Neural progenitor cell (in vitro differentiated cells): ENCODE data around the gene NUAK2. TPM values are rescaled to one million over a fixed set of nuclear protein-coding genes. Genes with fewer than 3 reads are reported as not detected.

ENCODE experiments used
- DNase-seq: peaks from one replicate; pipeline ENCODE4 v3.0.0-alpha.2; 2016; ENCODE audit warnings: low spot score
- H2AFZ ChIP-seq: fragments of 200-600 bp; sonication (generic); replicated peaks from 2 replicates; pipeline ENCODE4 v1.6.1; 2016; ENCODE audit warnings: antibody characterized with exemption
- H3F3A ChIP-seq: fragments of 200-600 bp; sonication (generic); 2 replicates; pipeline ENCODE4 v1.6.1; 2016; ENCODE audit warnings: antibody characterized with exemption, low read depth
- H3K27ac ChIP-seq: fragments of 200-600 bp; sonication (generic); 2 replicates; pipeline ENCODE4 v1.5.1; 2016; ENCODE audit warnings: mild to moderate bottlenecking
- H3K27me3 ChIP-seq: fragments of 200-600 bp; sonication (generic); 2 replicates; pipeline ENCODE4 v1.6.1; 2016; ENCODE audit warnings: mild to moderate bottlenecking, moderate library complexity
- H3K36me3 ChIP-seq: fragments of 200-600 bp; sonication (generic); 2 replicates; pipeline ENCODE4 v1.5.1; 2016
- H3K4me1 ChIP-seq: fragments of 200-600 bp; sonication (generic); 2 replicates; pipeline ENCODE4 v1.6.1; 2016; ENCODE audit warnings: mixed run types
- H3K4me2 ChIP-seq: fragments of 200-600 bp; sonication (generic); 2 replicates; pipeline ENCODE4 v1.6.1; 2016
- H3K4me3 ChIP-seq: fragments of 200-600 bp; sonication (generic); 2 replicates; pipeline ENCODE4 v1.5.1; 2016
- H3K79me2 ChIP-seq: fragments of 200-600 bp; sonication (generic); 2 replicates; pipeline ENCODE4 v1.6.1; 2016; ENCODE audit warnings: low read depth
- H3K9ac ChIP-seq: fragments of 200-600 bp; sonication (generic); 2 replicates; pipeline ENCODE4 v1.6.1; 2016
- H3K9me3 ChIP-seq: fragments of 200-600 bp; sonication (generic); 2 replicates; pipeline ENCODE4 v1.5.1; 2016; ENCODE audit warnings: low read depth
- H4K20me1 ChIP-seq: fragments of 200-600 bp; sonication (generic); 2 replicates; pipeline ENCODE4 v1.6.1; 2016; ENCODE audit warnings: low read depth
- H3K27ac Mint-ChIP-seq: 3 replicates; pipeline ENCODE4 v1.8.0; 2021; ENCODE audit warnings: mixed read lengths
- H3K27me3 Mint-ChIP-seq: 2 replicates; pipeline ENCODE4 v1.8.0; 2022; ENCODE audit warnings: low read depth, mild to moderate bottlenecking, inconsistent platforms, moderate library complexity, mixed read lengths; ENCODE audit not compliant: insufficient read depth
- H3K36me3 Mint-ChIP-seq: 3 replicates; pipeline ENCODE4 v1.8.0; 2021; ENCODE audit warnings: mixed read lengths
- H3K4me1 Mint-ChIP-seq: 3 replicates; pipeline ENCODE4 v1.8.0; 2021; ENCODE audit warnings: mixed read lengths
- H3K4me3 Mint-ChIP-seq: 3 replicates; pipeline ENCODE4 v1.8.0; 2021; ENCODE audit warnings: mild to moderate bottlenecking, moderate library complexity, mixed read lengths
- H3K9me3 Mint-ChIP-seq: 3 replicates; pipeline ENCODE4 v1.8.0; 2020; ENCODE audit warnings: mixed read lengths
- EZH2 ChIP-seq: fragments of 200-600 bp; sonication (generic); IDR thresholded peaks from 2 replicates; pipeline ENCODE4 v1.6.1; 2017; ENCODE audit warnings: antibody characterized with exemption, mild to moderate bottlenecking, moderate library complexity
- EZH2phosphoT487 ChIP-seq: fragments of 200-600 bp; sonication (generic); IDR thresholded peaks from 2 replicates; pipeline ENCODE4 v1.6.1; 2017; ENCODE audit warnings: antibody characterized with exemption
- total RNA-seq: library from RNA; depleted of rRNA; stranded (reverse); fragments of >200 nt; gene quantifications from 2 replicates; pipeline ENCODE4 v1.2.3, GENCODE V29; 2015; ENCODE audit warnings: low replicate concordance
- TF ChIP-seq, protein P1 (sequence below): fragments of 200-600 bp; sonication (generic); IDR thresholded peaks from 2 replicates; pipeline ENCODE4 v1.5.1; 2017; ENCODE audit warnings: antibody characterized with exemption, mild to moderate bottlenecking

Gene NUAK2
- total RNA-seq, 1 donor from 2014 or later: 29.4 TPM

- Histone ChIP-seq H3K9me3 (no peaks in the 10 kb centered on the region), H3K4me1 (peaks cover 89% of the 10 kb centered on the region), H3K9ac (no peak overlapping the region), H3K27ac (no peak overlapping the region), H3F3A (peaks cover 80% of the 10 kb centered on the region), H4K20me1 (peaks cover 3% of the 10 kb centered on the region), H2AFZ (no peak overlapping the region), H3K79me2 (no peaks in the 10 kb centered on the region), H3K36me3 (no peaks in the 10 kb centered on the region), H3K4me2 (peak overlapping the region; percentile 8), H3K27me3 (no peaks in the 10 kb centered on the region), H3K4me3 (no peak overlapping the region)
- Mint-ChIP-seq H3K27me3 (peaks cover 8% of the 10 kb centered on the region), H3K27ac (peak overlapping the region; percentile 76), H3K4me3 (peak overlapping the region; percentile 29), H3K4me1 (peaks cover 87% of the 10 kb centered on the region), H3K36me3 (no peaks in the 10 kb centered on the region), H3K9me3 (no peaks in the 10 kb centered on the region)
- TF ChIP-seq EZH2phosphoT487 (no peak), EZH2 (no peak)
- TF ChIP-seq, protein P1, sequence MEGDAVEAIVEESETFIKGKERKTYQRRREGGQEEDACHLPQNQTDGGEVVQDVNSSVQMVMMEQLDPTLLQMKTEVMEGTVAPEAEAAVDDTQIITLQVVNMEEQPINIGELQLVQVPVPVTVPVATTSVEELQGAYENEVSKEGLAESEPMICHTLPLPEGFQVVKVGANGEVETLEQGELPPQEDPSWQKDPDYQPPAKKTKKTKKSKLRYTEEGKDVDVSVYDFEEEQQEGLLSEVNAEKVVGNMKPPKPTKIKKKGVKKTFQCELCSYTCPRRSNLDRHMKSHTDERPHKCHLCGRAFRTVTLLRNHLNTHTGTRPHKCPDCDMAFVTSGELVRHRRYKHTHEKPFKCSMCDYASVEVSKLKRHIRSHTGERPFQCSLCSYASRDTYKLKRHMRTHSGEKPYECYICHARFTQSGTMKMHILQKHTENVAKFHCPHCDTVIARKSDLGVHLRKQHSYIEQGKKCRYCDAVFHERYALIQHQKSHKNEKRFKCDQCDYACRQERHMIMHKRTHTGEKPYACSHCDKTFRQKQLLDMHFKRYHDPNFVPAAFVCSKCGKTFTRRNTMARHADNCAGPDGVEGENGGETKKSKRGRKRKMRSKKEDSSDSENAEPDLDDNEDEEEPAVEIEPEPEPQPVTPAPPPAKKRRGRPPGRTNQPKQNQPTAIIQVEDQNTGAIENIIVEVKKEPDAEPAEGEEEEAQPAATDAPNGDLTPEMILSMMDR: no peak
- no peak for DNase-seq
Observed at GRCh38 chr1:205353612-205354011, 32.1 kb upstream of the NUAK2 start.

DNA sequence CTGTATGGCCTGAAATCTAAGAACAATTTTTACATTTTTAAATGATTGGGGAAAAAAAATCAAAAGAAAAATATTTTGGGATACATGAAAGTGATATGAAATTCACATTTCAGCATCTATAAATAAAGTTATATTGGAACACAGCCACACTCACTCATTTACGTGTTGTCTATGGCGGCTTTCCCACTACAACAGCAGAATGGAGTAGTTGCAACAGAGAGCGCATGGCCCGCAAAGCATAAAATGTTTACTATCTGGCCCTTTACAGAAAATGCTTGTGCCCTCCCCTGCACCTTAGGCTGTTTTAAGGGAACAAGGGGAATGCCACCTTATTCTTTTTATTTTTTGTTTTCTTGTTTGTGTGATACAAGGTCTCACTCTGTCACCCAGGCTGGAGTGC lies 31.6 kb upstream of the NUAK2 start:
- H3K9me3 Mint-ChIP-seq: no peaks in the 10 kb centered on the region
- H3K79me2 ChIP-seq: no peaks in the 10 kb centered on the region
- H3K27me3 Mint-ChIP-seq: peaks cover 10% of the 10 kb centered on the region
- peak overlapping the region; percentile 29 for H3K4me3 Mint-ChIP-seq
- DNase-seq: no peak
- H3K36me3 Mint-ChIP-seq: no peaks in the 10 kb centered on the region
- no peak overlapping the region for H2AFZ ChIP-seq
- H3K4me1 ChIP-seq: peaks cover 90% of the 10 kb centered on the region
- H3K27ac ChIP-seq: no peak overlapping the region
- H3K4me1 Mint-ChIP-seq: peaks cover 89% of the 10 kb centered on the region
- no peaks in the 10 kb centered on the region for H3K36me3 ChIP-seq
- no peak overlapping the region for H3K4me2 ChIP-seq
- no peaks in the 10 kb centered on the region for H3K27me3 ChIP-seq
- H3K9me3 ChIP-seq: no peaks in the 10 kb centered on the region
- peaks cover 81% of the 10 kb centered on the region for H3F3A ChIP-seq
- peak overlapping the region; percentile 91 for H3K27ac Mint-ChIP-seq
- TF ChIP-seq EZH2phosphoT487 (no peak), EZH2 (no peak)
- TF ChIP-seq, protein P1: no peak
- no peak overlapping the region for H3K4me3 ChIP-seq
- no peak overlapping the region for H3K9ac ChIP-seq
- H4K20me1 ChIP-seq: peaks cover 3% of the 10 kb centered on the region

- Mint-ChIP-seq H3K27ac (peak overlapping the region; percentile 93), H3K4me3 (no peak overlapping the region), H3K4me1 (peaks cover 87% of the 10 kb centered on the region), H3K27me3 (peaks cover 9% of the 10 kb centered on the region), H3K36me3 (no peaks in the 10 kb centered on the region), H3K9me3 (no peaks in the 10 kb centered on the region)
- TF ChIP-seq EZH2phosphoT487 (no peak), EZH2 (no peak)
- TF ChIP-seq, protein P1: peak; percentile 9
- Histone ChIP-seq H4K20me1 (peaks cover 3% of the 10 kb centered on the region), H3K27me3 (no peaks in the 10 kb centered on the region), H3K4me1 (peaks cover 85% of the 10 kb centered on the region), H3K9me3 (no peaks in the 10 kb centered on the region), H3K79me2 (no peaks in the 10 kb centered on the region), H3K36me3 (no peaks in the 10 kb centered on the region), H3F3A (peaks cover 82% of the 10 kb centered on the region), H2AFZ (no peak overlapping the region), H3K27ac (no peak overlapping the region), H3K4me3 (no peak overlapping the region), H3K4me2 (peak overlapping the region; percentile 27), H3K9ac (no peak overlapping the region)
- peak; percentile 66 for DNase-seq
Observed at GRCh38 chr1:205351984-205352713, 30.6 kb upstream of the NUAK2 start.
